GM12878 (cell line): Measurements from ENCODE around the gene NFYC. TPM values are rescaled to one million over a fixed set of nuclear protein-coding genes. Genes with fewer than 3 reads are reported as not detected.

Experiments
- ATAC-seq: fragments of 200-7000 bp; cut with Tn5 transposase; 3 replicates; pipeline ENCODE4 v1.9.1; 2020; ENCODE audit warnings: mild to moderate bottlenecking, moderate library complexity
- BruUV-seq: library from RNA; stranded (reverse); fragments of 400-500 nt; replicated peaks from 2 replicates; lab custom pipeline; 2021; lab: Mats Ljungman, UMichigan
- CTCF ChIA-PET: fragments of 300-600 bp; sonication (Branson Sonifier 250); formaldehyde crosslinking; extraction: SDS; loops from one replicate; lab custom pipeline; 2021; ENCODE audit warnings: inconsistent platforms; lab: Yijun Ruan, JAX
- POLR2A ChIA-PET: fragments of 350-600 bp; formaldehyde crosslinking; extraction: SDS; loops from one replicate; lab custom pipeline; 2021; ENCODE audit warnings: inconsistent platforms; lab: Charles Lee
- RAD21 ChIA-PET: fragments of 300-600 bp; sonication (Branson Sonifier 250); formaldehyde crosslinking; loops from one replicate; lab custom pipeline; 2023; ENCODE audit warnings: antibody characterized with exemption; ENCODE audit not compliant: unreplicated experiment; lab: Charles Lee
- SMC1A ChIA-PET: fragments of 300-600 bp; sonication (Branson Sonifier 250); formaldehyde crosslinking; loops from one replicate; lab custom pipeline; 2023; ENCODE audit not compliant: unreplicated experiment, uncharacterized antibody; lab: Charles Lee
- DNase-seq: peaks from one replicate; pipeline ENCODE4 v3.0.0-alpha.2; 2011; ENCODE audit warnings: low read depth, low spot score
- FAIRE-seq: peaks from 3 replicates; lab custom pipeline; 2011; peaks lifted over from hg19 to GRCh38; lab: Jason Lieb, UNC
- H2AFZ ChIP-seq: 2 replicates; pipeline ENCODE4 v1.6.0; 2011; ENCODE audit warnings: low read depth, low read length, control low read depth; ENCODE audit not compliant: control insufficient read depth
- H3K27ac ChIP-seq: 2 replicates; pipeline ENCODE4 v1.5.1; 2011; ENCODE audit warnings: control low read depth; ENCODE audit not compliant: control insufficient read depth, insufficient read depth
- H3K27me3 ChIP-seq, 2 experiments: replicated peaks in 1 of 2; 2 replicates each; pipeline versions ENCODE4 v1.6.0 to v1.6.1; 2011; ENCODE audit warnings: low read length in 1 of 2; ENCODE audit not compliant: control insufficient read depth in 2 of 2, insufficient read depth in 2 of 2
- H3K36me3 ChIP-seq, 2 experiments: 2 replicates each; pipeline ENCODE4 v1.5.1; 2011; ENCODE audit warnings: low read length in 1 of 2; ENCODE audit not compliant: control insufficient read depth in 2 of 2, insufficient read depth in 2 of 2
- H3K4me1 ChIP-seq: 2 replicates; pipeline ENCODE4 v1.6.1; 2011; ENCODE audit warnings: mild to moderate bottlenecking, low read length, moderate library complexity, mixed read lengths; ENCODE audit not compliant: control insufficient read depth, insufficient read depth
- H3K4me2 ChIP-seq: 2 replicates; pipeline ENCODE4 v1.6.0; 2011; ENCODE audit warnings: control low read depth; ENCODE audit not compliant: control insufficient read depth, insufficient read depth
- H3K4me3 ChIP-seq: fragments of 200-600 bp; sonication (generic); 2 replicates; pipeline ENCODE4 v1.5.1; 2016
- H3K79me2 ChIP-seq: 2 replicates; pipeline ENCODE4 v1.6.0; 2011; ENCODE audit warnings: low read length; ENCODE audit not compliant: control insufficient read depth, insufficient read depth
- H3K9ac ChIP-seq: 2 replicates; pipeline ENCODE4 v1.8.0; 2011; ENCODE audit warnings: low read length, control low read depth, mixed read lengths; ENCODE audit not compliant: control insufficient read depth, insufficient read depth
- H3K9me3 ChIP-seq: replicated peaks from 3 replicates; pipeline ENCODE4 v1.5.1; 2011; ENCODE audit warnings: mild to moderate bottlenecking, low read length; ENCODE audit not compliant: control insufficient read depth, insufficient read depth
- H4K20me1 ChIP-seq: 2 replicates; pipeline ENCODE4 v1.6.0; 2011; ENCODE audit not compliant: control insufficient read depth, insufficient read depth
- BMI1 ChIP-seq: fragments of 450-650 bp; IDR thresholded peaks from 2 replicates; pipeline ENCODE4 v1.6.1; 2016; ENCODE audit warnings: mild to moderate bottlenecking, moderate library complexity, borderline replicate concordance
- E2F4 ChIP-seq: IDR thresholded peaks from 2 replicates; pipeline ENCODE4 v1.6.1; 2012; ENCODE audit warnings: low read depth, low read length, improper control_type of control experiment
- E2F8 ChIP-seq: fragments of 450-650 bp; IDR thresholded peaks from 2 replicates; pipeline ENCODE4 v1.6.1; 2018; ENCODE audit warnings: mild to moderate bottlenecking, low read depth, moderate library complexity; ENCODE audit not compliant: partially characterized antibody
- MXI1 ChIP-seq: fragments of 150-350 bp; IDR thresholded peaks from 2 replicates; pipeline ENCODE4 v1.6.1; 2011; ENCODE audit warnings: low read depth, mild to moderate bottlenecking, inconsistent platforms, low read length, improper control_type of control experiment
- PAX8 ChIP-seq: fragments of 450-650 bp; IDR thresholded peaks from 2 replicates; pipeline ENCODE4 v1.6.1; 2017; ENCODE audit warnings: mild to moderate bottlenecking, moderate library complexity
- RELB ChIP-seq: fragments of 450-650 bp; IDR thresholded peaks from 2 replicates; pipeline ENCODE4 v1.6.1; 2017; ENCODE audit warnings: low read depth, mild to moderate bottlenecking, moderate library complexity
- SIX5 ChIP-seq: IDR thresholded peaks from 2 replicates; pipeline ENCODE4 v1.6.1; 2011; ENCODE audit warnings: mild to moderate bottlenecking, low read depth, low read length, moderate library complexity; ENCODE audit not compliant: severe bottlenecking
- SUPT20H ChIP-seq: IDR thresholded peaks from 2 replicates; pipeline ENCODE4 v1.6.1; 2011; ENCODE audit warnings: low read depth, mild to moderate bottlenecking, low read length, moderate library complexity, borderline replicate concordance; ENCODE audit not compliant: control insufficient read depth
- TBL1XR1 ChIP-seq: IDR thresholded peaks from 2 replicates; pipeline ENCODE4 v1.6.1; 2012; ENCODE audit warnings: low read depth, low read length, improper control_type of control experiment
- ZBTB33 ChIP-seq: fragments of 450-650 bp; IDR thresholded peaks from 2 replicates; pipeline ENCODE4 v1.6.1; 2017; ENCODE audit warnings: mild to moderate bottlenecking
- WGBS: methylation state at CpG from one replicate; pipeline ENCODE4 v1.1.6; 2016; ENCODE audit warnings: low lambda C conversion rate; ENCODE audit not compliant: insufficient replicate concordance, insufficient coverage; ENCODE audit errors: missing lambda C conversion rate; 5-methylcytosine and 5-hydroxymethylcytosine counted together
- in situ Hi-C: fragments of 300-500 bp; cut with MboI; formaldehyde crosslinking; loops from 9 replicates; pipeline ENCODE4 v1.14.3; 2018; ENCODE audit warnings: mixed read lengths
- intact Hi-C: fragments of 100-400 bp; cut with micrococcal nuclease; formaldehyde crosslinking; loops from one replicate; pipeline ENCODE4 v1.14.2; 2022; ENCODE audit not compliant: unreplicated experiment
- polyA plus RNA-seq, 11 experiments: library from polyadenylated mRNA; depleted of rRNA in 4 of 11; unstranded in 6 of 11; stranded (reverse) in 5 of 11; fragments of >200 nt; fragmentation: Nextera tagmentation in 4 of 11; fragmentation: Illumina TruSeq in 1 of 11; extraction: Ambion mirVana in 4 of 11; extraction: Trizol in 1 of 11; gene quantifications; 1 replicate in 1 of 11; 2 replicates in 10 of 11; pipeline versions ENCODE4 v1.2.1 to v1.2.3, GENCODE V29; 2011 to 2016; ENCODE audit warnings: inconsistent platforms in 2 of 11, missing spikeins in 2 of 11, low read depth in 1 of 11
- total RNA-seq, 4 experiments: library from RNA; depleted of rRNA in 3 of 4; stranded (reverse); fragments of >200 nt in 3 of 4; fragmentation: Illumina TruSeq in 1 of 4; extraction: Trizol in 1 of 4; gene quantifications; 2 replicates each; pipeline versions ENCODE4 v1.2.1 to v1.2.3, GENCODE V29; 2013 to 2021
- TF ChIP-seq, protein P1 (sequence below): IDR thresholded peaks from 2 replicates; pipeline ENCODE4 v1.6.1; 2011; ENCODE audit warnings: borderline replicate concordance, low read depth, mild to moderate bottlenecking, moderate library complexity, low read length; ENCODE audit not compliant: insufficient read depth, poor library complexity, severe bottlenecking
- TF ChIP-seq, protein P2 (sequence below): IDR thresholded peaks from 2 replicates; pipeline ENCODE4 v1.6.1; 2011; ENCODE audit warnings: low read depth, low read length, improper control_type of control experiment, borderline replicate concordance

Gene NFYC
- total and polyA plus RNA-seq, 10 of the 15 experiments (the other 5 are each of a cell fraction or from before 2014, with no cell fraction given), result 4.3 to 84.2 (median 58.3) TPM

DNA sequence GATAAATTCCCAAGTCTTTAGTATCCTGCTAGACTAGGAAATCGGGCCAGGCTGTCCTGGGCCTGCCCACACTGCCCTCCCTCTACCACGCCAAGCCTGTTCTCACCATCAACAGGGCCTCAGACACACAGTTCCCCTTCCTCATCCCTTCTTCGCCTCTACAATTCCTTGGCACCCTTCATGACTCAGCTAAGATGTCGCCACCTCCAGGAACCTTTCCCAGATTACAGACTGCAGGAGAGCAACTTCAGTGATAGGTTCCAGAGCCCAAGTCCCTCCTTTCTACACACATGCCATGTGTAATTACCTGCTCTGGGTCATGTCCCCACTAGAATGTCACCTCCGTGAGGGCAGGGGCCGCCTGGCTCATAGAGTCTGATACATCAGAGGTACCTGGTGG lies 29.4 kb upstream of the NFYC start:
- Histone ChIP-seq H3K4me2 (no peak overlapping the region), H3K4me3 (no peak overlapping the region), H3K27ac (no peak overlapping the region), H3K9me3 (no peaks in the 10 kb centered on the region), H3K27me3 (no peaks in the 10 kb centered on the region), H3K4me1 (peaks cover 3% of the 10 kb centered on the region; the same call in 1 of the 2 replicates), H4K20me1 (no peaks in the 10 kb centered on the region), H3K9ac (no peak overlapping the region), H3K36me3 (no peaks in the 10 kb centered on the region), H3K79me2 (no peaks in the 10 kb centered on the region), H2AFZ (no peak overlapping the region)
- DNase-seq, result no peak
- ChIA-PET SMC1A (interaction anchor here (1.2 to 1.4 kb wide), 3 partner anchors 9 to 37 kb away, joined by 3 to 4 read pairs (median 3); partner anchors contain the start of gene NFYC), CTCF (interaction anchor here (0.6 to 2.3 kb wide), 6 partner anchors 14 to 291 kb away, joined by 3 to 12 read pairs (median 3); no protein-coding TSS in a partner anchor), RAD21 (interaction anchor here (1.0 kb wide), 1 partner anchor 37 kb away, joined by 5 read pairs; no protein-coding TSS in a partner anchor), POLR2A (interaction anchor here (0.6 to 0.8 kb wide), 2 partner anchors 32 to 48 kb away, joined by 3 read pairs; no protein-coding TSS in a partner anchor)
- ATAC-seq, result no peak
- in situ Hi-C loops (no loop called here), intact Hi-C loops (no loop called here)
- FAIRE-seq, result no peak
- no TSS peak for BruUV-seq
- 43% methylated on average over 6 of the region's 6 CpGs for WGBS
- TF ChIP-seq, protein P1, sequence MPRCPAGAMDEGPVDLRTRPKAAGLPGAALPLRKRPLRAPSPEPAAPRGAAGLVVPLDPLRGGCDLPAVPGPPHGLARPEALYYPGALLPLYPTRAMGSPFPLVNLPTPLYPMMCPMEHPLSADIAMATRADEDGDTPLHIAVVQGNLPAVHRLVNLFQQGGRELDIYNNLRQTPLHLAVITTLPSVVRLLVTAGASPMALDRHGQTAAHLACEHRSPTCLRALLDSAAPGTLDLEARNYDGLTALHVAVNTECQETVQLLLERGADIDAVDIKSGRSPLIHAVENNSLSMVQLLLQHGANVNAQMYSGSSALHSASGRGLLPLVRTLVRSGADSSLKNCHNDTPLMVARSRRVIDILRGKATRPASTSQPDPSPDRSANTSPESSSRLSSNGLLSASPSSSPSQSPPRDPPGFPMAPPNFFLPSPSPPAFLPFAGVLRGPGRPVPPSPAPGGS, result no peak
- TF ChIP-seq SIX5, result no peak
- no peak for TF ChIP-seq MXI1
- no peak for TF ChIP-seq SUPT20H
- no peak for TF ChIP-seq BMI1
- TF ChIP-seq, protein P2, sequence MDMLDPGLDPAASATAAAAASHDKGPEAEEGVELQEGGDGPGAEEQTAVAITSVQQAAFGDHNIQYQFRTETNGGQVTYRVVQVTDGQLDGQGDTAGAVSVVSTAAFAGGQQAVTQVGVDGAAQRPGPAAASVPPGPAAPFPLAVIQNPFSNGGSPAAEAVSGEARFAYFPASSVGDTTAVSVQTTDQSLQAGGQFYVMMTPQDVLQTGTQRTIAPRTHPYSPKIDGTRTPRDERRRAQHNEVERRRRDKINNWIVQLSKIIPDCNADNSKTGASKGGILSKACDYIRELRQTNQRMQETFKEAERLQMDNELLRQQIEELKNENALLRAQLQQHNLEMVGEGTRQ, result no peak
- TF ChIP-seq TBL1XR1, result no peak
- no peak for TF ChIP-seq PAX8
- no peak for TF ChIP-seq E2F4
- no peak for TF ChIP-seq E2F8
- TF ChIP-seq ZBTB33, result no peak
- no peak for TF ChIP-seq RELB
